GM18517 (cell line): ENCODE measurements around the gene CLDN11.

Source experiments
- ATAC-seq: cut with Tn5 transposase; IDR thresholded peaks from one replicate; pipeline ENCODE4 v1.9.1; 2021; ENCODE audit warnings: mild to moderate bottlenecking, moderate library complexity; ENCODE audit not compliant: unreplicated experiment

CLDN11 gene

GRCh38 chr3:170426240-170426797, 7.7 kb downstream of the CLDN11 start:
- no peak for ATAC-seq

- ATAC-seq: no peak
Measured at GRCh38 chr3:170428095-170428494, 9.4 kb downstream of the CLDN11 start.

GRCh38 chr3:170429050-170429449, 10.4 kb downstream of the CLDN11 start:
- peak; percentile 74 for ATAC-seq

- no peak for ATAC-seq
Measured at GRCh38 chr3:170431054-170431453, 12.4 kb downstream of the CLDN11 start.

GRCh38 chr3:170432416-170432815, 13.7 kb downstream of the CLDN11 start:
- no peak for ATAC-seq

GRCh38 chr3:170436697-170437096, 18.0 kb downstream of the CLDN11 start:
- ATAC-seq: no peak

- no peak for ATAC-seq
Measured at GRCh38 chr3:170437176-170437575, 18.5 kb downstream of the CLDN11 start.

- ATAC-seq: no peak
Measured at GRCh38 chr3:170437696-170438407, 19.2 kb downstream of the CLDN11 start.

- no peak for ATAC-seq
Measured at GRCh38 chr3:170438836-170439235, 20.2 kb downstream of the CLDN11 start.

- ATAC-seq: no peak
Measured at GRCh38 chr3:170440344-170440743, 21.7 kb downstream of the CLDN11 start.

GRCh38 chr3:170441412-170441811, 22.7 kb downstream of the CLDN11 start:
- ATAC-seq: no peak

- no peak for ATAC-seq
Measured at GRCh38 chr3:170442947-170443346, 24.3 kb downstream of the CLDN11 start.

GRCh38 chr3:170443457-170443856, 24.8 kb downstream of the CLDN11 start:
- ATAC-seq: no peak

GRCh38 chr3:170448584-170448983, 29.9 kb downstream of the CLDN11 start:
- ATAC-seq: no peak

- no peak for ATAC-seq
Measured at GRCh38 chr3:170450039-170450438, 31.4 kb downstream of the CLDN11 start.

- no peak for ATAC-seq
Measured at GRCh38 chr3:170454509-170454908, 35.8 kb downstream of the CLDN11 start.

GRCh38 chr3:170458285-170458684, 39.6 kb downstream of the CLDN11 start:
- ATAC-seq: no peak

GRCh38 chr3:170463011-170463410, 44.3 kb downstream of the CLDN11 start:
- no peak for ATAC-seq

- no peak for ATAC-seq
Measured at GRCh38 chr3:170465955-170466354, 47.3 kb downstream of the CLDN11 start.

GRCh38 chr3:170467007-170467406, 48.3 kb downstream of the CLDN11 start:
- ATAC-seq: no peak

- no peak for ATAC-seq
Measured at GRCh38 chr3:170467571-170468147, 49.0 kb downstream of the CLDN11 start.
